ENCODE data around the gene NUP88.
"Not testable (repeated sequence)": the region's sequence is repeated elsewhere in the genome, so short reads cannot be mapped to it uniquely, and the experiment has no call there.

The NUP88 gene

DNA sequence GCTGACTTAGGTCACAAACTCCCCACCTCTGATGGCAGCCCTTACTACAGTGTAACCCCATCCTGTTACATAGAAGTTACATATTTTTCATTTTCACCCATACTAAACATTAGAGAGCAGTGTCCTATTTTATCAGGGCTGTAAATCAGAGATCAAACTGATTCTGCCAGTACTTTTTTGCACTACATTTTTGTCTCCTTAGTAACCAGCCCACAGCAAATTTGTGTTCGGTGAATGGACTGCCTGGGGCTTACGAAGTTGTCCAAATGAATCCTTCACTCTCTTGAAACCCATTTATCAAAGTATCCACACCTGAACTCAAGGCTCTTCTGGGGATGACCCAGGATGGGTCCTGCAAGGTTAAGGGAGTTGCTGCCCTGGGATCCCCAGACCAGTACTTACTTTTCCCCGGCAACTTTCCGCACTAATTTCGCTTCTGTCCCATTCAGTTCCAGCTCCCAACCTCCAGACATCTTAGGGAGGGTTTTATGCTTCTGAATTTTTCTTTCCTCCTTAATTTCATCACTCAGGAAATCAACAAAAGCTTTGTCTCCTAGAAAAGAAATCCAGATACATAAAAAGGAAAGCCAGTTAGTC lies 18.4 kb upstream of the NUP88 start:
- Histone ChIP-seq H3K36me3 (ENCODE audit: control insufficient read depth, insufficient read depth, low read length) (peaks cover 23% of the 10 kb centered on the region), H3K9me3 (ENCODE audit: control insufficient read depth, low read length) (no peaks in the 10 kb centered on the region), H3K4me1 (ENCODE audit: control insufficient read depth, insufficient read depth, low read length) (peaks cover 8% of the 10 kb centered on the region), H3K27ac (ENCODE audit: insufficient read depth, low read depth, low read length, poor library complexity, severe bottlenecking) (no peak overlapping the region), H3K4me3 (ENCODE audit: insufficient read depth, low read depth, low read length) (peak overlapping the region; percentile 82), H3K27me3 (ENCODE audit: control insufficient read depth, insufficient read depth, low read length, poor library complexity, severe bottlenecking) (no peaks in the 10 kb centered on the region)
- 63 to 70% methylated on average over 5 of the region's 5 CpGs for WGBS, 2 experiments

DNA sequence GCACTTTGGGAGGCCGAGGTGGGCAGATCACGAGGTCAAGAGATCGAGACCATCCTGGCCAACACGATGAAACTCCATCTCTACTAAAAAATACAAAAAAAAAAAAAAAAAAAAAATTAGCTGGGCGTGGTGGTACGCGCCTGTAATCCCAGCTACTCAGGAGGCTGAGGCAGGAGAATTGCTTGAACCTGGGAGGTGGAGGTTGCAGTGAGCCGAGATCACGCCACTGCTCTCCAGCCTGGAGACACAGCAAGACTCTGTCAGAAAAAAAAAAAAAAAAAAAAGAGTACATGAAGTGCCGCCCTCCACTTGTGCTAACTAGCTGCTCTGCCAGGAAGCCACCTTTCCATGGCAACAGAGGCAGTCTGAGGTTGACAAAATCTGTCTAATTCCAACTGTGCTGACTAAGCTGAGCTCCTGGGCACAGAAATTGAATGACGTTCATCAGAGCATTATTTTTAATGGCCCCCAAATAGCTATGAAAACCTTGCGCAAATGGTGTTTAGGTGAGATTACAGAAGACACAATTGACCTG lies 16.4 kb upstream of the NUP88 start:
- WGBS, 2 experiments: 96% methylated on average over 9 to 11 of the region's 12 CpGs
- peaks cover 29% of the 10 kb centered on the region for H3K36me3 ChIP-seq (ENCODE audit: control insufficient read depth, insufficient read depth, low read length)
- not testable (repeated sequence) for H3K4me3 ChIP-seq (ENCODE audit: insufficient read depth, low read depth, low read length); H3K4me1 ChIP-seq (ENCODE audit: control insufficient read depth, insufficient read depth, low read length); H3K27ac ChIP-seq (ENCODE audit: insufficient read depth, low read depth, low read length, poor library complexity, severe bottlenecking); H3K27me3 ChIP-seq (ENCODE audit: control insufficient read depth, insufficient read depth, low read length, poor library complexity, severe bottlenecking); H3K9me3 ChIP-seq (ENCODE audit: control insufficient read depth, low read length)

DNA sequence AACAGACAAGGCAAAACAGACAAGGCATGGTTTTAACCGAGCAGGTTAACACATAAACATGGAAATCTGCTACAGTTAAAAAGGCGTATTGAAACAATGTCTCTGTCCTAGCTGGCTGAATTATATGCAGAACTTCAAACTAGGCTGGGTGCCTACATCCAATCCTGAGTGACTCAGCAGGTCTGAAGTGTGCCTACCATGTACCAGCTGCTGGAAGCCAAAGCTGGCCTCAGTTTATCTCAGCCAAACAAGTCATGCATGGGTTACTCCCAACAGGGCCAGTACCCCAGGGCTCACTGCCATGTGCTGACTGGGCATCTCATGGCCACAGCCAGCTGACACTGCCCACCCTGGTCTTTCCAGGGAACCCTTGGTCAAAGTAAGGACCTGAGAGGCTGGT lies 15.5 kb upstream of the NUP88 start:
- Histone ChIP-seq H3K4me3 (ENCODE audit: insufficient read depth, low read depth, low read length) (no peak overlapping the region), H3K27me3 (ENCODE audit: control insufficient read depth, insufficient read depth, low read length, poor library complexity, severe bottlenecking) (no peaks in the 10 kb centered on the region), H3K36me3 (ENCODE audit: control insufficient read depth, insufficient read depth, low read length) (peaks cover 34% of the 10 kb centered on the region), H3K9me3 (ENCODE audit: control insufficient read depth, low read length) (no peaks in the 10 kb centered on the region), H3K27ac (ENCODE audit: insufficient read depth, low read depth, low read length, poor library complexity, severe bottlenecking) (no peak overlapping the region), H3K4me1 (ENCODE audit: control insufficient read depth, insufficient read depth, low read length) (peaks cover 8% of the 10 kb centered on the region)
- WGBS, 2 experiments: 95 to 97% methylated on average over 2 of the region's 2 CpGs

DNA sequence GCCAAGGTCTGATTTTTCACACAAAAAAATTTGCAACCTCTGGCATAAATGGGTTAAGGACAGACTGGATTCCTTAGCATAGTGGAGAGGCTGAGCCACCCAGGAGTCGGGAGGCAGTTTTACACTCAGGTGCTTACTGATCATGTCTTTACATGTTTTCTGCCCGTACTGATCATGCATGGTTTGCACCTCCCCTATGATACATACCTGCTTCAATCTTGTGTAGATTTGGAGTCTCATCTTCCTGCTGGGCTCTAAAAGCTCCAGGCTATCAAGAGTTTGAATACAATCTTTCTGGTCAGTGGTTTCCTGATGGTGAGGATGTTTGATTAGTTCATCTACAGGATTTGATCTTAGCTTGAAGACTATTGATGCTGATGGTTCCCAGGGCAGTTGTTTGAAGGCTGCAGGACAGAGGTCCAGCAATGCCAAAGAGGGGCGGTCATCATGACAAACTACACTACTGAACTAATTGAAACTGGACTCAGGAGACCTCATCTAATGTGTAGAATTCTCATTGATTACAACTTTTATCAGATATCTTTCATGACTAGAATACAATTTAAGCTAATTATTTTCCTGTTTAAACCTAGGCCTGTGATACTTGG lies 12.6 kb upstream of the NUP88 start:
- H3K4me1 ChIP-seq (ENCODE audit: control insufficient read depth, insufficient read depth, low read length): peaks cover 2% of the 10 kb centered on the region
- peaks cover 52% of the 10 kb centered on the region for H3K36me3 ChIP-seq (ENCODE audit: control insufficient read depth, insufficient read depth, low read length)
- WGBS, 2 experiments: 90 to 97% methylated on average over 3 of the region's 3 CpGs
- no peaks in the 10 kb centered on the region for H3K27me3 ChIP-seq (ENCODE audit: control insufficient read depth, insufficient read depth, low read length, poor library complexity, severe bottlenecking)
- no peak overlapping the region for H3K4me3 ChIP-seq (ENCODE audit: insufficient read depth, low read depth, low read length)
- H3K27ac ChIP-seq (ENCODE audit: insufficient read depth, low read depth, low read length, poor library complexity, severe bottlenecking): no peak overlapping the region
- H3K9me3 ChIP-seq (ENCODE audit: control insufficient read depth, low read length): no peaks in the 10 kb centered on the region

DNA sequence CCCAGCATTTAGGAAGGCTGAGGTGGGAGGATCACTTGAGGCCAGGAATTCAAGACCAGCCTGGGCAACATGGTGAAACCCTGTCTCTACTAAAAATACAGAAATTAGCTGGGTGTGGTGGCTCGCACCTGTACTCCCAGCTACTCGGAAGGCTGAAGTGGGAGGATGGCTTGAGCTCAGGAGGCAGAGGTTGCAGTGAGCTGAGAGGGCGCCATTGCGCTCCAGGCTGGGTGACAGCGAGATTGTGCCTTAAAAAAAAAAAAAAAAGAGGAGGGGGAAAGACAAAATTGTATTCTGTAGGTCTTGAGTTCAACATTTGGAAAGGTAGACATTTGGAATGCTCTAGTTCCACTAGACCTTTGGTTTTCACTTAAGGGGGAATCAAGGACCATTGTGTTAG lies 11.8 kb upstream of the NUP88 start:
- H3K36me3 ChIP-seq (ENCODE audit: control insufficient read depth, insufficient read depth, low read length): peaks cover 55% of the 10 kb centered on the region

DNA sequence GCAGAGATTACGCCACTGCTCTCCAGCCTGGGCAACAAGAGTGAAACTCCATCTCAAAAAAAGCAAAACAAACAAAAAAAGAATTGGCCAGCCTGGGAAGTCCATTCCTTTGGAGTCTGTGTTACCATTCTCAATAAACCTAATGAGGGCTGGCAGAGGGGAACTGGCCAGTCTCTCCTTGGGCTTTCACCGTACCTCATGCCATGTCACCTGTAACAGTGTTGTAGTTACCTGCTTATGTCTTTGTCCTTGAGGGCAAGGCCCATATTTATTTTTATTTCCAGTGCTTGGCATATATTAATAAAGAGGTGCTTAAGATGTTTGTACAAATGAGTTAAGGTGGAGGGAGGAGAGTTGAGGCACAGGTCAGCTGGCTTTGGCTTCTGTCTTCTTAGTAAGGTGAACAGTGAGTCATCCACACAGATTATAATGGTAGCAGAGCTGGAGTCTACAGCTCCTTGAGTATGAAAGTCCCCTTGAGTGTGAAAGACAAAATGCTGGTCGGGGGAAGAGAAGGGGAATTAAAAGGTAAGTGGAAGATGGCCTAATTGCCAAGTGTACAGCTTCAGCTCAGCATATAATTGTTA lies 11.0 kb upstream of the NUP88 start:
- no peaks in the 10 kb centered on the region for H3K4me1 ChIP-seq (ENCODE audit: control insufficient read depth, insufficient read depth, low read length)
- no peaks in the 10 kb centered on the region for H3K27me3 ChIP-seq (ENCODE audit: control insufficient read depth, insufficient read depth, low read length, poor library complexity, severe bottlenecking)
- no peak overlapping the region for H3K27ac ChIP-seq (ENCODE audit: insufficient read depth, low read depth, low read length, poor library complexity, severe bottlenecking)
- no peak overlapping the region for H3K4me3 ChIP-seq (ENCODE audit: insufficient read depth, low read depth, low read length)
- 97 to 99% methylated on average over 3 of the region's 3 CpGs for WGBS, 2 experiments
- no peaks in the 10 kb centered on the region for H3K9me3 ChIP-seq (ENCODE audit: control insufficient read depth, low read length)
- H3K36me3 ChIP-seq (ENCODE audit: control insufficient read depth, insufficient read depth, low read length): peaks cover 62% of the 10 kb centered on the region

More for the DNA sequence above, 11.8 kb upstream of the NUP88 start:
- not testable (repeated sequence) for H3K27ac ChIP-seq (ENCODE audit: insufficient read depth, low read depth, low read length, poor library complexity, severe bottlenecking); H3K4me1 ChIP-seq (ENCODE audit: control insufficient read depth, insufficient read depth, low read length); H3K4me3 ChIP-seq (ENCODE audit: insufficient read depth, low read depth, low read length); H3K9me3 ChIP-seq (ENCODE audit: control insufficient read depth, low read length); H3K27me3 ChIP-seq (ENCODE audit: control insufficient read depth, insufficient read depth, low read length, poor library complexity, severe bottlenecking)
- WGBS, 2 experiments: 78 to 85% methylated on average over 5 of the region's 5 CpGs

DNA sequence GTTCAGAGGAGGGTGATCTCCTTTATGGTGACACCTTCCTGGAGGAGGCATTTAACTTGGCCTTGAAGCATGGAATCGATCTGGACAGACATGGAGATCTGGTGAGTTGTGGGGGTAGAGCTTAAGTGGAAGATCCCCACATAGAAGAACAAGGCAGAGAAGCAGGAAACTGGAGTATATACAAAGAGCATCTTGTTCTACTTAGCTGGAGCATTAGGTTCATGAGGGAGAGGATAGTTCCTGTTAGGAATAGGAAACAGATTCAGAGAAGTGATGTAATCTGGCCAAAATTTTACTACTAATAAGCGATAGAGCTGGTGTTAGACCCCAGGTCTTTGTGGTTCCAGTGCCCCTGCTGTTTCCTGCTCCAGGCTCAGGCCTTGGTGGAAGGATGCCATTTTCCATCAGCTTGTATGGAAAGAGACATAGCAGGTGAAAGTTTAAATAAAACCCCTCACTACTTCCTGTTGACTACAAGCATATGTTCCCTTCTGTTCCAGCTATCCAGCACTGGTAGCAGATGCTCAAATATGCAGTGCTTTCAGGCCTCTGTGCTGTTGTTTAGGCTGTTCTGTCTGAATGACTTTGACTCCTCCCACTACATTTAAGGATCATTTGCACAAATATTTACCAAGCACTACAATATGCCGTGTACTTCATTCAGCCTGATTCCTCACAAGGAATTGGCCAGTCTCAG lies 9.9 kb upstream of the NUP88 start:
- peaks cover 59% of the 10 kb centered on the region for H3K36me3 ChIP-seq (ENCODE audit: control insufficient read depth, insufficient read depth, low read length)
- H3K4me1 ChIP-seq (ENCODE audit: control insufficient read depth, insufficient read depth, low read length): no peaks in the 10 kb centered on the region
- no peak overlapping the region for H3K27ac ChIP-seq (ENCODE audit: insufficient read depth, low read depth, low read length, poor library complexity, severe bottlenecking)
- H3K9me3 ChIP-seq (ENCODE audit: control insufficient read depth, low read length): no peaks in the 10 kb centered on the region
- no peak overlapping the region for H3K4me3 ChIP-seq (ENCODE audit: insufficient read depth, low read depth, low read length)
- H3K27me3 ChIP-seq (ENCODE audit: control insufficient read depth, insufficient read depth, low read length, poor library complexity, severe bottlenecking): no peaks in the 10 kb centered on the region
- 89 to 96% methylated on average over 3 of the region's 3 CpGs for WGBS, 2 experiments

DNA sequence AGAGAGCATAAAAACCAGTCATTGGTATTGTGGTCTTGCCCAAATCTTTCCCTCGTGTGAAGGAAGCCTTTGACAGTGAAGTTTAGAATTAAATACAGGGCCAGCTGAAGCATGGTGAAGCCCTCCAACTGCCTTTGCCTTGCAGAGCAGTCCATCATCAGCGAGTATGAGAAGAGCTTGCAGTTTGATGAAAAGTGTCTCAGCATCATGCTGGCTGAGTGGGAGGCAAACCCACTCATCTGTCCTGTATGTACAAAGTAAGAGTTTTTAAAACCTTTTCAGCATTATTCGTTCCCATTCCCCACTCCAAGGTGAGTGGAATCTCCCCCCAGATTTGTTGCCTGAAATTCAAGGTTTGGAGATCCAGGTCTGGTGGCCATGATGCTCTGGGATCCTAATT lies 6.4 kb upstream of the NUP88 start:
- H3K4me1 ChIP-seq (ENCODE audit: control insufficient read depth, insufficient read depth, low read length): peaks cover 7% of the 10 kb centered on the region
- H3K27ac ChIP-seq (ENCODE audit: insufficient read depth, low read depth, low read length, poor library complexity, severe bottlenecking): no peak overlapping the region
- H3K9me3 ChIP-seq (ENCODE audit: control insufficient read depth, low read length): no peaks in the 10 kb centered on the region
- no peaks in the 10 kb centered on the region for H3K27me3 ChIP-seq (ENCODE audit: control insufficient read depth, insufficient read depth, low read length, poor library complexity, severe bottlenecking)
- peaks cover 59% of the 10 kb centered on the region for H3K36me3 ChIP-seq (ENCODE audit: control insufficient read depth, insufficient read depth, low read length)
- no peak overlapping the region for H3K4me3 ChIP-seq (ENCODE audit: insufficient read depth, low read depth, low read length)
- 94 to 95% methylated on average over 3 of the region's 3 CpGs for WGBS, 2 experiments

DNA sequence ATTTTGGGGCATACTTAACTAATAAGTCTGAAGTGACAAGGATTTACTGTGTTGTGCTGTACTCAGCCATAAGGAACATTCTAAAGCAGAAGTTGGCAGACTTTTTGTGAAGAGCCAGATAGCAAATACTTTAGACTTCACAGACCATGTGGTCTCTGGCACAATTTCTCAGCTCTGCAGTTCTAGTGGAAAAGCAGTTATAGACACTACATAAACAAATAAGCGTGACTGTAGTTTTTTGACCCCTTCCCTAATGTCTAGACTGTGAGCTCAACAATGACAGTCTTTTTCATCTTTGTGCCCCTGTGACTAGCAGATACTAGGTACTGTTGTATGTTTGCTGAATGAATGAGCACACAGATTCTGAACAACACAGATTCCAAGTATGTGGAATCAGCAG lies 5.4 kb upstream of the NUP88 start:
- 97 to 100% methylated on average over 1 of the region's 1 CpG for WGBS, 2 experiments
- peaks cover 52% of the 10 kb centered on the region for H3K36me3 ChIP-seq (ENCODE audit: control insufficient read depth, insufficient read depth, low read length)
- H3K4me3 ChIP-seq (ENCODE audit: insufficient read depth, low read depth, low read length): no peak overlapping the region
- no peaks in the 10 kb centered on the region for H3K27me3 ChIP-seq (ENCODE audit: control insufficient read depth, insufficient read depth, low read length, poor library complexity, severe bottlenecking)
- no peaks in the 10 kb centered on the region for H3K9me3 ChIP-seq (ENCODE audit: control insufficient read depth, low read length)
- H3K4me1 ChIP-seq (ENCODE audit: control insufficient read depth, insufficient read depth, low read length): peaks cover 7% of the 10 kb centered on the region
- H3K27ac ChIP-seq (ENCODE audit: insufficient read depth, low read depth, low read length, poor library complexity, severe bottlenecking): no peak overlapping the region

DNA sequence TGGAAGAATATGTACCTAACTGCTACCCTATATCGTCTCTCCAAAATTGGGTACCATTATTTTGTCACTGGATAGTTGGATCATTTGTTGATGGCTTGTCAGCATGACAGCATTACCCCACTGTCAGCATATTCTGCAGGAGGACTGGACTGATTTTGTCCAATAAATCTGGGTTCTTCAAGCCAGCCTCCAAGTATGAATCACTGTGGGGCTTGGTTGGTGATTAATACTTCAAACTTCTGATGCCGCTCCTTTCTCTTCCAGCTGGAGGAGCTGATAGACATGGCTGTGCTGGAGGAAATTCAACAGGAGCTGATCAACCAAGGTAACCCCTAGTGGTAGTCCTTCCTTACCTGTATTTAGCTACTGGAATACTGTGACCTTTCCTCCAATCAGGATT lies 3.0 kb upstream of the NUP88 start:
- H3K36me3 ChIP-seq (ENCODE audit: control insufficient read depth, insufficient read depth, low read length): peaks cover 35% of the 10 kb centered on the region
- no peak overlapping the region for H3K4me3 ChIP-seq (ENCODE audit: insufficient read depth, low read depth, low read length)
- WGBS, 2 experiments: 95 to 97% methylated on average over 2 of the region's 2 CpGs
- no peak overlapping the region for H3K27ac ChIP-seq (ENCODE audit: insufficient read depth, low read depth, low read length, poor library complexity, severe bottlenecking)
- H3K4me1 ChIP-seq (ENCODE audit: control insufficient read depth, insufficient read depth, low read length): peaks cover 7% of the 10 kb centered on the region
- no peaks in the 10 kb centered on the region for H3K27me3 ChIP-seq (ENCODE audit: control insufficient read depth, insufficient read depth, low read length, poor library complexity, severe bottlenecking)
- H3K9me3 ChIP-seq (ENCODE audit: control insufficient read depth, low read length): no peaks in the 10 kb centered on the region

All from ectodermal cell (in vitro differentiated cells).